ENCODE results near the gene PCCA. TPM values are rescaled to one million over a fixed set of nuclear protein-coding genes. Genes with fewer than 3 reads are reported as not detected.
A peak's percentile ranks its signal among the peaks of the same experiment; 100 is the strongest.

PCCA gene
- total and polyA plus RNA-seq, 2 of the 13 experiments (the other 11 are each of a cell fraction or from before 2014, with no cell fraction given): 15.0 to 32.2 TPM

DNA sequence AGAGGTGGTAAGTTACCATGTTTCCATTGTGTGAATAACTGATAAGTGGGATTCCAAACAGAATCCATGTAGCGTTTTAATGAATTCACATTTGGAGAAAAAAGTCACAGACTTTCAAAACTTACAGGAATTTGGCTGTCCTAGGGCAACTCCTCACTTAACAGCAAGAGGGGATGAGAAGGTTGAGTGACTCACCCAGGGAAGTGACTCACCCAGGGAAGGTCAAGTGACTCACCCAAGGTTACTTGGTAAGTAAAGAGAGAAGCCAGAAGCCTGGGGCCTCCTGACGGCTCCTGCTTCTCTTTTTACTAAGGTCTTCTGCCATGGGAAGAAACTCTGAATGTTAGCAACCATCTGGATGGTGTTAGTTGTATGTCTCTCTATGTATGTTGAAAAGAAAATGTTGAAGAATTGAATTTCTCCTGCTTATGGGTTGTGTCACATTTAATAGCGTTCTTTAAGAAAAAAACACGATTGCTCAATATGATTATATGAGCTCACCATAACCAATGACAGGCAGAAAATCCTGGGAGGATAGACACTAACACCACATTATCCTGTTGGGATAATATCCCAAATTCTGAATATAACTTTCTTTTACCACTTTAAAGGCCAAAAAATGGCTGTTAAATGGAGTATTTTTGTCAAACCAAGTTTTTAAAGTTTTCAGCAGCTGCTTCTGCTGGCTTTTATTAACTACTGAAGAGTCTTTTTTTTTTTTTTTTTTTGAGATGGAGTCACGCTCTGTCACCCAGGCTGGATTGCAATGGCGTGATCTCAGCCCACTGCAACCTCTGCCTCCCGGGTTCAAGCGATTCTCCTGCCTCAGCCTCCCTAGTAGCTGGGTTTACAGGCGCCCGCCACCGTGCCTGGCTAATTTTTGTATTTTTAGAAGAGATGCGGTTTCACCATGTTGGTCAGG lies 304.1 kb downstream of the PCCA start:
- H3K9me3 ChIP-seq (ENCODE audit: low read length): no peaks in the 10 kb centered on the region
- POLR2A ChIA-PET: no interaction called here
- ATAC-seq (peak; percentile 95), FAIRE-seq (peak; percentile 47), DNase-seq (ENCODE audit: low spot score) (peak; percentile 91)
- WGBS (ENCODE audit: low lambda C conversion rate): 86% methylated on average over 12 of the region's 12 CpGs
- no peak overlapping the region for H2AFZ ChIP-seq (ENCODE audit: low read length)
- no peaks in the 10 kb centered on the region for H4K20me1 ChIP-seq (ENCODE audit: insufficient read depth, low read length)
- CTCF ChIA-PET (ENCODE audit: low intra/inter-chr PET ratio, low total read pairs): no interaction called here
- intact Hi-C loops (cut with micrococcal nuclease; ENCODE audit: unreplicated experiment) (loop anchor here (2.0 kb wide), 1 partner anchor 78 kb away; no protein-coding TSS in a partner anchor), in situ Hi-C loops (cut with HindIII; ENCODE audit: extremely low pct_ligation_motif_present, low pct_unique_long_range_greater_than_20kb) (no loop called here)
- no peak overlapping the region for H3K4me3 ChIP-seq (replicated peaks in 1 of 3; ENCODE audit: insufficient read depth in 1 of 3, low read depth in 2 of 3, low read length in 3 of 3)
- no peaks in the 10 kb centered on the region for H3K79me2 ChIP-seq (ENCODE audit: insufficient read depth, low read length)
- H3K4me2 ChIP-seq (ENCODE audit: low read depth, low read length): no peak overlapping the region
- H3K27ac ChIP-seq (ENCODE audit: extremely low read length, insufficient read depth, low read length): peak overlapping the region; percentile 36
- peaks cover 17% of the 10 kb centered on the region for H3K4me1 ChIP-seq (ENCODE audit: insufficient read depth, low read length)
- no peaks in the 10 kb centered on the region for H3K27me3 ChIP-seq (ENCODE audit: control insufficient read depth in 1 of 2, insufficient read depth in 2 of 2, low read length in 2 of 2)
- H3K9ac ChIP-seq (ENCODE audit: insufficient read depth, low read depth, low read length): no peak overlapping the region
- peaks cover 0 to 3% of the 10 kb centered on the region in 2 experiments; a peak in 1 of 5 replicates for H3K36me3 ChIP-seq (replicated peaks in 1 of 2; ENCODE audit: control insufficient read depth in 1 of 2, insufficient read depth in 2 of 2, low read length in 2 of 2)
- BruUV-seq (replicated peaks): no TSS peak
- TF ChIP-seq ARID5B (CRISPR knock-in tag; IDR thresholded peaks at IDR 0.05) (peak; percentile 76; the same call in 1 of the 2 replicates), JUN (CRISPR knock-in tag; IDR thresholded peaks at IDR 0.05) (peak; percentile 82; the same call in 1 of the 2 replicates), ELF1 (CRISPR knock-in tag; IDR thresholded peaks at IDR 0.05) (no peak), FOSL1 (CRISPR knock-in tag; IDR thresholded peaks at IDR 0.05; ENCODE audit: borderline replicate concordance) (peak; percentile 95), NR2F1 (CRISPR knock-in tag; IDR thresholded peaks at IDR 0.05) (peak; percentile 80 to 96), FOSL2 (CRISPR knock-in tag; IDR thresholded peaks at IDR 0.05) (peak; percentile 100), FOXJ3 (CRISPR knock-in tag; IDR thresholded peaks at IDR 0.05; ENCODE audit: borderline replicate concordance) (no peak), NONO (IDR thresholded peaks at IDR 0.05) (no peak), NONO (CRISPR knock-in tag; conservative IDR thresholded peaks at IDR 0.05) (no peak), RARA (CRISPR knock-in tag; IDR thresholded peaks at IDR 0.05) (peak; percentile 41), ESRRA (CRISPR knock-in tag; IDR thresholded peaks at IDR 0.05; ENCODE audit: low read depth) (peak; percentile 69; the same call in 1 of the 2 replicates), NR2F6 (IDR thresholded peaks at IDR 0.05) (peak; percentile 88), NR2F6 (CRISPR knock-in tag; IDR thresholded peaks at IDR 0.05) (peak; percentile 85), ZFAT (CRISPR knock-in tag; conservative IDR thresholded peaks at IDR 0.05) (no peak), RCOR2 (CRISPR knock-in tag; IDR thresholded peaks at IDR 0.05) (peak; percentile 57; the same call in 1 of the 2 replicates), HMG20A (CRISPR knock-in tag; IDR thresholded peaks at IDR 0.05; ENCODE audit: borderline replicate concordance) (peak; percentile 38; the same call in 1 of the 2 replicates)
- TF ChIP-seq, protein P1, sequence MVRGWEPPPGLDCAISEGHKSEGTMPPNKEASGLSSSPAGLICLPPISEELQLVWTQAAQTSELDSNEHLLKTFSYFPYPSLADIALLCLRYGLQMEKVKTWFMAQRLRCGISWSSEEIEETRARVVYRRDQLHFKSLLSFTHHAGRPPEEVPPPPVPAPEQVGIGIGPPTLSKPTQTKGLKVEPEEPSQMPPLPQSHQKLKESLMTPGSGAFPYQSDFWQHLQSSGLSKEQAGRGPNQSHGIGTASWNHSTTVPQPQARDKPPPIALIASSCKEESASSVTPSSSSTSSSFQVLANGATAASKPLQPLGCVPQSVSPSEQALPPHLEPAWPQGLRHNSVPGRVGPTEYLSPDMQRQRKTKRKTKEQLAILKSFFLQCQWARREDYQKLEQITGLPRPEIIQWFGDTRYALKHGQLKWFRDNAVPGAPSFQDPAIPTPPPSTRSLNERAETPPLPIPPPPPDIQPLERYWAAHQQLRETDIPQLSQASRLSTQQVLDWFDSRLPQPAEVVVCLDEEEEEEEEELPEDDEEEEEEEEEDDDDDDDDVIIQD (CRISPR knock-in tag; IDR thresholded peaks at IDR 0.05; ENCODE audit: low read depth): peak; percentile 45; the same call in 1 of the 2 replicates
- TF ChIP-seq, protein P2, sequence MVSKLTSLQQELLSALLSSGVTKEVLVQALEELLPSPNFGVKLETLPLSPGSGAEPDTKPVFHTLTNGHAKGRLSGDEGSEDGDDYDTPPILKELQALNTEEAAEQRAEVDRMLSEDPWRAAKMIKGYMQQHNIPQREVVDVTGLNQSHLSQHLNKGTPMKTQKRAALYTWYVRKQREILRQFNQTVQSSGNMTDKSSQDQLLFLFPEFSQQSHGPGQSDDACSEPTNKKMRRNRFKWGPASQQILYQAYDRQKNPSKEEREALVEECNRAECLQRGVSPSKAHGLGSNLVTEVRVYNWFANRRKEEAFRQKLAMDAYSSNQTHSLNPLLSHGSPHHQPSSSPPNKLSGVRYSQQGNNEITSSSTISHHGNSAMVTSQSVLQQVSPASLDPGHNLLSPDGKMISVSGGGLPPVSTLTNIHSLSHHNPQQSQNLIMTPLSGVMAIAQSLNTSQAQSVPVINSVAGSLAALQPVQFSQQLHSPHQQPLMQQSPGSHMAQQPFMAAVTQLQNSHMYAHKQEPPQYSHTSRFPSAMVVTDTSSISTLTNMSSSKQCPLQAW (CRISPR knock-in tag; IDR thresholded peaks at IDR 0.05): no peak
